RPMI7951 (cell line): ENCODE data around the gene GAD2. TPM values are rescaled to one million over a fixed set of nuclear protein-coding genes. Genes with fewer than 3 reads are reported as not detected.

Source experiments
- DNase-seq: peaks from one replicate; pipeline ENCODE4 v3.0.0-alpha.2; 2012; ENCODE audit warnings: low read depth
- total RNA-seq: library from RNA; depleted of rRNA; stranded (reverse); fragments of >200 nt; shearing (Covaris generic); gene quantifications from 2 replicates; pipeline ENCODE4 v1.2.3, GENCODE V29; 2014; rRNA removed

GAD2 gene
- total RNA-seq = not detected in 2 replicates

DNA sequence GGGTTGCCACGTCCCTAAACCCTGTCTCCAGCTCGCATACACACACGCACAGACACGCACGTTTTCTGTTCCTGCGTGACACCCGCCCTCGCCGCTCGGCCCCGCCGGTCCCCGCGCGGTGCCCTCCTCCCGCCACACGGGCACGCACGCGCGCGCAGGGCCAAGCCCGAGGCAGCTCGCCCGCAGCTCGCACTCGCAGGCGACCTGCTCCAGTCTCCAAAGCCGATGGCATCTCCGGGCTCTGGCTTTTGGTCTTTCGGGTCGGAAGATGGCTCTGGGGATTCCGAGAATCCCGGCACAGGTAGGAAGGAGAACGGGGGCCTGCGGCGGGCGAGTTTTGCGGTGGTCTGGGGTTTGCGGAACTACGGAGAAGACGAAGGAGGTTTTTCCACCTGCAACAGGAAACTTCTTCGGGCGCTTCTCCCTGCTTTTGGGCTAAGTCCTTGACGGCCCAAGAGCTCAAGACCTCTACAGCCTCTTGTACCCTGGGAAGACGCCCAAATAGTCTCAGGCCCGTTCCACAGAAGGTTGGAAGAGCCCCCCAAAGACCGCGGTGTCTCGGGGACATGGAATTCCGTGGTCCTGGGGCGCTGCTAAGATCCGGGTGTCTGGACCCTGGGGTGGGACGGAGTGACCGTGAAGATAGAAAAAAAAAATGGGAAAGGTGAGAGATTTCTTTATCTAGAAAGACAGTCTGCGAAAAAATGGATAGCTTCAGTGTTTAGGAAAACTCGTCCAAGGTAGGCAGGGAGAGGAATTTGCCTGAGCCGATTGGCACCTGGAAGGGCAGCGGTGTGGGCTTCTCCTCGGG lies at the start of gene GAD2:
GAD2 (plus strand) TSS at position 190 of the 811 bp plus-strand sequence; CDS start at position 226, 36 bp downstream.
- DNase-seq = no peak

DNA sequence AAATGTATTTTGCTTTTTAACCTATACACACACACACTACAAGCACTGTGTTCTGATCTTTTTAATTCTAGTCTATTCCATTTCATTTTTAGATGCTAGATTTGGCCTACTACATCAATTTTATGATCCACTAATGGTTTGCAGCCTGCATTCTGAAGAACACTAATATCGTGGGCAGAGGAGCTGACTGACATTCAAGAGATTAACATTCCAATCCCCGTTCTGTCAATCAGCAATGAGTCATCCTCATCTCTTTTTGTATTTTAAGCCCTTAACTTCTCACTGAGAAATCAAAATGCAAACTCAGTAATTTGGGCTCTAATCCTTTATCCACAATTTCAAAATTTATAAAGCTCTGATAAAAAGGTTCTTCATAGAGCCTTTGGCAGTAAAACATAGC lies 47.1 kb upstream of the GAD2 start:
- DNase-seq = no peak

DNA sequence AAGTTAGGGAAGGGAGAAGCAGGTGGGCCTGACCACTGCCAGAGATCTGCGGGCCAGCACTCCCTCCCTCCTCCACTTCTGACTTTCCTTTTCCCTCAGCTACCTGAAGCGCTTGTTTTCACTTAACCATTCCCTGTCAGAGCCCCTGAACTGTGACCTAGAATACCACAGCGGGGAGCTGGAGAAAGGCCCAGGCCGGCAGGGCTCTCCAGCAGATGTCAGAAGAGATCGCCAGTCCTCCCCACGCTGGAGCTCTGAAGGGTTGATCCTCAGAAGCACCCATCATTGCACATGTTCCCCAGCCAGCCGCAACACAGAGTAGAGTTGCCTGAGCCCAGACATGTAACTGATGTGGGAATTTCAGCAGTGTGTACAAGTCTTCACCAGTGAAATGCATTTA lies 44.4 kb upstream of the GAD2 start:
- DNase-seq = no peak

DNA sequence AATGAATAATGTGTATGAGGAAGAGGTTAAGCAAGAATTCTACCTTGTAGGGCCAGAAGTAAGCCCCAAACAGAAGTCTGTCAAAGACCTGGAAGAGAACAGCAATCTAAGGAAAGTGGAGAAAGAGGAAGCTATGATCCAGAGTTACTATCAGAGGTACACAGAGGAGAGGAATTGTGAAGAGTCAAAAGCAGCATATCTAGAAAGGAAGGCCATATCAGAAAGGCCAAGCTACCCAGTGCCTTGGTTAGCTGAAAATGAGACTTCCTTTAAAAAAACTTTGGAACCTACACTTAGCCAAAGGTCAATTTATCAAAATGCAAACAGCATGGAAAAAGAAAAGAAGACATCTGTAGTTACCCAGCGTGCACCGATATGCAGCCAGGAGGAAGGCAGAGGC lies 42.7 kb upstream of the GAD2 start:
- DNase-seq = no peak

DNA sequence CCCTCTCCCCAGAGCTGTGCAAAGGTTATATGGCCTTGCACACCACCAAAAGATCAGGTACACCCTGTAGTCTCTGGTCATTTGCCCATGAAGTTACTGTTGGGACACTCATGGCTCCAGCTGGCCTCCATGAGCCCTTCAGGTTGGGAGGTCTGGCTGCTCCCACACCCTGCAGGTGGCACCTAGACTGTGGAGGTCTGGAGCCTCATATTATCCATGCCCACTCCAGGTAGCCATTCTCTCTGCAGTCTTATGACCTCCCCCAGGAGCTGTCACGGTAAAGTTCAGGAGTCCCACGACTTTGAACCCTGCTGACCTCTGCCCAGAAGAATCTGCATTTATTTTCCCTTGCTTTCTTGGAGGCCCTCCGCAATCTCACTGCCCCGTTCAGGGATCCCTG lies 39.2 kb upstream of the GAD2 start:
- no peak for DNase-seq

DNA sequence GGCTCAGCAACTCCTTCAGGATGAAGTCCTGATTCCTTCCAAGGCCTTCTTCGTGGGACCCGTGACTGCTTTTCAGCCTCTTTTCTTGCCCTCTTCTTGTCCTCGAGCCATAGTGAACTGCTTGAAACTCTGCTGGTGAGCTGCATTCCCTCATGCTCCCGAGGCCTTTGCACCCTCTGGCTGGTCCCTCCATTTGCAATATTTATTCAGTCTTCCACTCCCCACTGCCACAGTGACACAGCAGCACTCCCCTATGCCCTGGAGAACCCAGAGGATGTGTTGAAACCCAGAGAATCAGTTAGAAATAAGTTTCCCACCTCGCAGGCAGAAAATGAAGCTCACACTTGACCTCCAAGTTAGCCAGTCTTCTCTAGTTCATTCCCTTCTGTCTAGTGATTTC lies 22.3 kb upstream of the GAD2 start:
- DNase-seq = no peak

DNA sequence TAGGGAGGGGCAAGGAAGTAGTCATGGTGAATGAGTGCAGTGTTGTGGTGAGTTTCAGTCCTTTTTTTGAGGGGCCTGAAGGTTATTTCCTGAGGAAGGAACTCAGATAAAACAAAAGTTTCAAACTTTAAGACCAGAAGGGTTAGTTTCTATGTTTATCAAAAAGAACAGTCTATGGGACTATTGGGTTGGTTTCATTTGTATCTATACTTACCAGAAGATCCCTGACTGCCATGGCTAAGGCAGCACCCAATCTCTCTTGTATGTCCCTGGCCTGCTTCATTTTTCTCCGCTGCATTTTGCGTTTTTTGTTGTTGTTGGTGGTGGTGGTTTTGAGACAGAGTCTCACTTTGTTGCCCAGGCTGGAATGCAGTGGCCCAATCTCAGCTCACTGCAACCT lies 19.3 kb upstream of the GAD2 start:
- DNase-seq = no peak

DNA sequence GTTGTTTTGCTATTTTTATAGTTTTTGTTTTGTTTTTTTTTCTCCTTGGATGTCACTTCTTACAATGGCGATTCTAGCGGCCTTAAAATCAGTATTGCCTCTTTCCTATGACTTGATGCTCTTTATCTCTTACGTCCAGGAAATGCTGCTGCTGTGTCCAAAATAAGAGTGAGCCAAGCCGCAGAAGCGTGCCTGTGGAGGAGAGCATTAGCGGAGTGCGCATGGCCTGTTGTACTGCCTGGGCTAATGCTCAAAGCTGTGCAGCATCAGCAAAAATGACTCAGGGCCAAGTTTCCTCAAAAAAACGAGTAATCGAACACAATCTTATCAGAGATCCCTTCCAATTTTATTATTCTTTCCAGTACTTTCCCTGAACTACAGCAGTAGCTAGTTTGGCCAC lies 18.5 kb upstream of the GAD2 start:
- DNase-seq = no peak

DNA sequence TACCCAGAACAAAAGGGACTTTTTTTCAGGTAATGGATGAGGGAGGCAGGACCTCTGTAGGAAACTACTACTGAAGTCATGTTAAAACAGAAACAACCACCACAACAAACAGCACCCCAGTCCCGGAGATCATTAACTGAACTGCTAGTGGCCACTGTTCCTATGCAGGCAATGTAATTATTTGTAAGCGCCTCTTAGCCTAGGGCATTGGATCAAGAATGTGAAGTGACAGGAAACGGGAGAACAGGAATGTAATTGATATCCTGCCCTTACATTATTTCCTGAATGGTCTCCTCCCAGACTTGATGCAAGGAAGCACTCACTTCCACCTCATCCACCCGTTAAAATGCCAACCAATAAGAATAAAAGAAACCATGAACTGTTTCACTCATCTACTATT lies 16.7 kb upstream of the GAD2 start:
- peak; percentile 6 for DNase-seq

DNA sequence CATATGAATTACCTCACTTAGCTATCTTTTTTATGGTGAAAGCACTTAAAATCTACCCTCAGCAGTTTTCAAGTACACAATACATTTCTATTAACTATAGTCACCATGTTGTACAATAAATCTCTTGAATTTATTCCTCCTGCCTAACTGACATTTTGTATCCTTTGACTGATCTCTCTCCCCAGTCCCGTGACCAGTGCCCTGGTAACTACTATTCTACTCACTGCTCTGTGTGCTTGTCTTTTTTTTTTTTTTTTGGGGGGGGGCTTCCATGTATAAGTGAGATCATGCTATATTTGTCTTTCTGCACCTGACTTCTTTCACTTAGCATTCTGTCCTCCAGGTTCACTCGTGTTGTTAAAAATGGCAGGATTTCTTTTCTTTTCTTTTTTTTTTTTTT lies 11.4 kb upstream of the GAD2 start:
- no peak for DNase-seq

DNA sequence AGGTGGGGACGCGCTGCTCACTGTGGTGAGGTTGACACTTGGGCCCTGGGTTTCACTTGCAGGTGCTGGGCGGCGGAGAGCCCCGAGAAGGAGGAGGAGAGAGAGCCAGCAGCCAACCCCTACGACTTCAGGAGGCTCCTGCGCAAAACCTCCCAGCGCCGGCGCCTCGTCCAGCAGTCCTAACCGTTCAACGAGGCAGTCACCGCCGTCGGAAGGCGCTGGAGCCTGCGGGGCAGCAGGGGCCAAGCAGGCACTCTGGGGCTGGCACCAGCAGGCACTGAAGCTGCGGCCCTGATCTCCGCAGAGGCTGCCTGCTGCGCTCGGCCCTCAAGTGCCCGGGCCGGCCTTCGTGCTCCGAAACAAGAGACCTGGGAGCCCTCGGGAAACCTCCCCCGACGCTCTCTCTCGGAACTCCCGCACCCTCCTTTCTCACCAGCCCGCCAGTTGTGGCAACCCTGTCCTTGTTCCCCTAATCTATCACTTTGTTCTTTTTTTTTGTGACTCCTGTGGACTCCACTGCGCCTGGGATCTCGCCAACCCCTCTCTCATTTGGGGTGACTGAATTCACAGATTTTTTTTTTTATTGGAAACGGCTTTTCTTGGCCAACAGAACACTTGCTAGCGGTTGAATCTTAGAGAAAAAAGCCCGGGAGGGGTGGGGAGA lies 4.7 kb upstream of the GAD2 start:
- DNase-seq = no peak

DNA sequence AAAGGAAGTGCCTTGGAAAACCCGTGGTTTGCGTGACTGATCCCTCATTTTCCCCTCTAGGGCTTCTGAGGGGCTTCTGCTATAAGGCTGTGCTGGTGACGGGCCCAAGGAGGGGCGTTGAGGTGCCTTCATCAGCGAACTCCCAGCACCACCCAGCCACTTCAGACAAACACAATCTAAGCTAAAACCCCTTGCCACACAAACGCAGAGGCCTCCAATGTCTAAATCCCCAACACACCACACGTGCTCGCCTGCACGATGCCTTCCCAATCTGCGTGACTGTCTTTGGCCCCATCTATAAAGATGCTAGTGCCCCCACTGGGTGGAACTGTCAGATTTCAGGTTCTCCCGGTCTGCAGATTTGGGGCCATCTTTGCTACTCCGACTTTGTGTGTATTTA lies 4.1 kb upstream of the GAD2 start:
- DNase-seq = no peak

DNA sequence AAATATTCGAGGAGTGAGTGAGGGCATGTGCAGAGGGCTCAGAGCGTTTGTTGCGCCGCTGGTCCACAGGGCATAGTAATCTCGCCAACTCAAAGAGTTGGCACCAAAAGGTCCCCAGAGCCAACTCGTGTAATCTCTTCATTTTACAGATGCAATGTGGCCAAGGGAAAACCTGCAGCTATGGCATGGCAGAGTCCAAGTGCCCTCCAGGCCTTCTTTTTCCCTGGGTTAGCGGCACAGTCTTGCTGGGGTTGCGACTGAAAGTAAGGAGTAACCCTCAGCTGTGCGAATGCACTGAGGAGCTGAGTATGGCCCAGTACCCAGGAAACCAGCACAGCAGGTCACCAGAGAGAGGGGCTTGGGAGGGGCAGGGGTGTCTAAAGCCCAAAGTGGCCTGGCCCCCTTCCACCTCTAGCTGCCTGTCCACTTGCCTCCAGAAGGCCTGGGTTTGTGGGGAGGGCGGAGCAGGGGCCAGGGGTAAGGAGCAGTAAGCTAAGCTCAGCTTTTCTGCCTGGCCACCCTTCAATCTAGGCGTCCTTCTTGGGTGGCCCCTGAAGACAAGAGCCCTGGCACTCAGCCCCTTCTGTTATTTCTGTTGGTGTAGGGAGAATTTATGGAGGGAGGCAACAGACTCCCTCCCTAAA lies 3.3 kb upstream of the GAD2 start:
- no peak for DNase-seq

DNA sequence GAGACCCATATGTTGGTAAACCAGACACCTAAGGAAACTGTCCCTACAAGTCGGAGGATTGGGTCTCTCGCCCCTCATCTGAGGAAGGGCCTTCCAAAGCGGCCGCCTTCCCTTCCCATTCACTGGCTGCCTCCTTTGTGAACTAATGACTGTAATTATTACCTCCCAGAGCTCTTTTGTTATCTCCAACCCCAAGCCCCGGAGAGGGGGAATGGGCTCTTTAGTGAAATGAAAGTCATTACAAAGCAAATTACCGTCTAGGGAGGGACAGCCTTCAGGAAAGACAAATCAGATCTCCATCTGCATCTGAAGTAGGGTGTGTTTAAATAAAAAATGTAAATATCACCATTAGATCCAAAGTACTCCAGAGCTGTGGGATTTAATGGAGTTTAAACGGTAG lies 2.6 kb upstream of the GAD2 start:
- DNase-seq = no peak

DNA sequence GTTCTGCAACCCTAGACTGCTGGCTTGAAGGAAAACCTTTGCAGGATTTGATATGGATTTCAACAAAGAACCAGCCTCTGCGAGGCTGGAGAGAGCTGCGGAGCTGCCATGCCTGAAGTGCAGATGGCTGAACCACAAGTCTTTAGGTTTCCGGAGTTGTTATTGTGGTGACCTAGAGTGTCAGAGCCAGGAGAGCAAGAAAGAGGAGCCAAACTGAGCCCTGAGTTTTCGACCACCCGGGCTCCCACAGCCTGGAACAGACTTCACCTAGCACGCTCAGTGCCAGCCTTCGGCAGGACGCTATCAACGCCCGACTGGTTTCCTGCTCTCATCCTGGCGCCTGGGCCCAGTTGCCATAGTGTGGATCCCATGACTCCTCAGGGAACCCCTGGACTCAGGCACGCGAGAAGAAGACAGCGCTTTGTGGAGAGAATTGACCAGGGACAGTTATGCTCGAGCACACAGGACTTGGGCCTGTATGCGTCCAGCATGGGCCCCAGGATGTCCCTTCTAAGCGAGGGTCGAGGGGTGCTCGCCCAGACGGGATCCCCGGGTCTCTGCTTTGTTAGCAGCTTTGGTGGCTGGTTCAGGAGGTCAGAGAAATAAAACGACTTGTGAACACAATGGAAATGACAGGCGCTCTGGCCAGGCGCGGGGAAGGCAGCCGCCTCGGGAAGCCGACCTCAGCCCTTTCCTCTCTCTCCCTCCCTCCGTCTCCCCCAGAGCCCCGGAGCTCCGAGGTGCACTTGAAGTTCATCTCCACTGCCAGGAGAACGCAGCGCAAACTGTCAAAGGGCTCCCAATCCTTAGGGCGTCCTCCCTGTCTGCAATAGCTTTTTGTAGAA lies 1.8 kb upstream of the GAD2 start:
- no peak for DNase-seq

DNA sequence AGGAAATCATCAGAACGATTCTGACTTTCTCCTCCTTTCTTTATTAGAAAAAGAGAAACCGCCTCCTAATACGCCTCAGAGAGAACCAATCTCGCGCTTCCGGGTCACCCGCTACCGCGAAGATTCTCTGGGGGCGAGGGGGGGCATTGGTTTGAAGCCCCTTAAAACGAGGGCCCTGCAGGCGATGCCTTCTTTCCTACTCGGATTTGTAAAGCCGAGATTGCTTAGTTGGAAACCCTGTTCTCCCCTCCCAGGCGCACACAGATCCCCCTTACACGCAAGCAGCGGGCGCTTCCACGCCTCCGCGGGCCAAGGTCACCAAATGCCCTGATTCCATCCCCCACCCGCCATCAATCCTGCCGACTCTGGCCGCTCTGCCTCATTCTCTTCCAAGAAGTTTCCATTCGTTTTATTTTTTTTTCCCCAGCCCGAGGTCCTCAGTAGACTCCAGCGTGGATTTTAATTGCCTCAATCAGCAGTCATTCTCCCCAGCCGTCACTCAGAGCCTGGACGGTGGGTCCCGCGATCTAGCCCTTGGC lies 1.1 kb upstream of the GAD2 start:
- DNase-seq = no peak

DNA sequence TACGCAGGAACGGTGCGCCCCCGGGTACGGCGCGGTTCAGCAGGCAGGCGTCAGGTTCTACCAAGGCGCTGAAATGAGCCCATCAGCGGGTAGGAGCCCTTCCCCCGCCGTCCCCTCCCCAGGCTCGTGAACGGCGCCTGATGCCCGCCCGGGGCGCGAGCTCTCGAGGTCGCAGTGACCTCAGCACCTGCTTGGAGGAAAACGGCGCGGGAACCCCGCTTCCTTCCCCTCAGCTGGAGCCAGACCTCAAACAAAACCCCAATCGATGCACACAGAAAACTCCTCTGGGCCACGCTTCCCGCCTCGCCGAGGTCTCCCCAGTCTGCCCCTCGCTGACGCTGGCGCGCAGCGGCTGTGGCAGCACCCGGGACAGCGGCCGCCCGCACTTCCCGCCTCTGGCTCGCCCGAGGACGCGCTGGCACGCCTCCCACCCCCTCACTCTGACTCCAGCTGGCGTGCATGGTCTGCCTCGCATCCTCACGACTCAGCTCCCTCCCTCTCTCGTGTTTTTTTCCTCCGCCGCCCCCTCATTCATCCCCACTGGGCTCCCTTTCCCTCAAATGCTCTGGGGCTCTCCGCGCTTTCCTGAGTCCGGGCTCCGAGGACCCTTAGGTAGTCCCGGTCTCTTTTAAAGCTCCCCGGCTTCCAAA lies 514 bp upstream of the GAD2 start:
- DNase-seq = peak; percentile 15

DNA sequence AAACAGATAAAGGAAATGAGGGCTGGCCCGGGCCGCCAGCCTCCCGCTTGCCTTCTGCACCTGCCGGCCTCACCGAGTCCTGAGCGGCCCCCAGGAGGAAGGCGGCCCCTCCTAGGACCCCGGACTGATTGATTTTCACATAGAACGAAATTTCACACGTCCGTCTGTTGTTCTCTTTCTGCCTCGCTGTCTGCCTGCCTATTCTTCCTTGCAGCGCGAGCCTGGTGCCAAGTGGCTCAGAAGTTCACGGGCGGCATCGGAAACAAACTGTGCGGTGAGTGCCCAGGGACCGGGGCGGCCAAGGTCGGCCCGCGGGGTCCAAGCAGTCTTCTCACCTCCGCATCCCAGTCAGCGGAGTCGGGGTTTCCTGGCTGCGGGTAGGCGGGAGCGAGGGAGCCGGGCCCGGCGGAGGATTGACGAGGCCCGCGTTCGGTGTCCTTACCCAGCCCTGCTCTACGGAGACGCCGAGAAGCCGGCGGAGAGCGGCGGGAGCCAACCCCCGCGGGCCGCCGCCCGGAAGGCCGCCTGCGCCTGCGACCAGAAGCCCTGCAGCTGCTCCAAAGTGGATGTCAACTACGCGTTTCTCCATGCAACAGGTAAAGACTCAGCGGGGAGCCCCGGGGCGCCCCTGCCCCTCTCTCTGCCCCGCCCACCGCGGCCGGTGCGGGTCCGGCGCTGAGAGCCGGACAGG lies 967 bp downstream of the GAD2 start:
- DNase-seq = no peak

DNA sequence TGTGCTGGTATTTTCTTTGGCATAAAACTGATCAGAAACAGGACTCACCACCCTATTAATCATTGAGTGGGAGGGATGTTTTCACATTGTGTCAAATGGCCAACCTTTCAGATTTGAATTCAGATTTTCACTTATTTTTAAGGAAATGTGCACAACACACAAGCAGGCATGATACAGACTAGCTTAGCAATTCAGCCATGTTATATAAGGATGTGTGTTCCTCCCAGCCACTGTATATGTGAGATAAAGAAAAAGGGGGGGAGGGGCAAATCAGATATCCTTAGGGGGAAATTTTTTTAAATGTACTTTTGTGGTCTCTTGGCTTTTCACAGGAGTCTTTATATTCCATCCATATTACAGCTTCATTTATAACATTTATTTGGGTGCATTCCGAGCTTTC lies 3.1 kb downstream of the GAD2 start:
- no peak for DNase-seq

DNA sequence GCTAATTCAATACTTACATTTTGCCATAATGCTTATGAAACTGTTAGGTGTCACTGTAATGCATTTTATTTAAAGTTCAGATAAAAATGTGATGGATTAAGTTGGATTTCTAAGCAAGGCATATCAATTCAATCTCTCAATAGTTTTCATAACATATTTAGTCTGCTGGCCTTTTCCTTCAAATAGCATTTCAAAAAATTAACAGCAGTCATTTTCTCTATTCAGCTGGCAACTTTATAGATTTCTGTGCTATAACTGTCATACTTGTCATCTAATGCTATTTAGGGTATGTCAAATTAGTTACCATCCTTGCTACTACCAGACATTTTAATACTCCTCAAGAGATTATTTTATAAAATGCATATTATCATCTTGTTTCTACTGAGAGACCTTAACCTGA lies 4.3 kb downstream of the GAD2 start:
- DNase-seq = no peak

DNA sequence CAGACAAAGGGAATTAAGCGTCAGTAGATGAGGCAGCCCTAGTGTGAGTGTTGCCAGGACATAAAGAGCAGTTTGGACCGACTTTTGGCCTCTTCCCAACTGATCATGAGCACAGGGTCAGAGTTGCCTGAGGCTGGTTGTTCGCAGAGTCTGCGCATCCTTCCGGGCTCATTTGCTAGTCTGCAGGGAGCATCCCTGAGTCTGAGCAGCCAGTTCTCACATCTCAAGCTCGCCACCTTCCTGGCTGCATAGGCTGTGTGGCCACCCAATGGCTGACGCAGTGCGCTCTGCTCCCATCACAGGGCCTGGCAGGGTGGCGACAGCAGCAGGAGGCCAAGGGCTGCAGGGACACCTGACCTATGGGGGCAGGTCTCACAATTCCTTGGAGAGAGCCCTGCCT lies 5.0 kb downstream of the GAD2 start:
- no peak for DNase-seq
